Measurements from ENCODE around the gene NDE1.

- TF ChIP-seq CTCF (IDR thresholded peaks at IDR 0.05; ENCODE audit: low read length): no peak
- TF ChIP-seq EZH2 (optimal IDR thresholded peaks at IDR 0.05; ENCODE audit: low read depth, low read length): no peak
- TF ChIP-seq EZH2phosphoT487 (IDR thresholded peaks at IDR 0.05; ENCODE audit: low read length): no peak
These were observed 40.3 kb downstream of the NDE1 start for GRCh38 chr16:15690296-15690695.
